Right kidney (tissue), 1 donor: ENCODE data around the gene GMDS.

ENCODE experiments used
- DNase-seq: peaks from one replicate; pipeline ENCODE4 v3.0.0-alpha.2; 2016

Gene GMDS

DNA sequence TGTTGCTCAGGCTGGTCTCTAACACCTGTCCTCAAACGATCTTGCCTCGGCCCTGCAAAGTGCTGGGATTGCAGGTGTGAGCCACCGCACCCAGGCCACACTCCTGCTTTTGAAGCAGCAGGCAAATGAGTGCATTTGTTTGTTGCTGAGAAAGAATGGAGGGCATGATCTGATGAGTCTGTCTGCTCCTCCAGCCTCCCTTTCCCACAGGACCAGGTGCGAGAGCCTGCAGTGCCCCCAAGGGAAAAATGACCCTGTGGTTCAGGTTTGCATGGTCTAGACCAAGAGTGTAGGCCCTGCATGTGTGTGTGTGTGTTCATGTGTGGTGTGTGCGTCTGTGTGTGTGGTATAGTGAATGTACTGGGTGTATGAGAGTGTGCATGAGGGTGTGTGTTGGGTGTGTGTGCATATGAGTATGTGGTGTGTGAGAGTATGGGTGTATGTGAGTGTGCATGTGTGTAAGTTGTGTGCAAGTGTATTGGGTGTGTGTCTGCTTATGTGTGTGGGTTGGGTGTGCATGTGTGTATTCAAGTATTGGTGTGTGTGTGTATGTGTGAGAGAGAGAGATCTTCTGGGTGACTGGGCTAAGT is 658.4 kb downstream of the GMDS start:
- no peak for DNase-seq

DNA sequence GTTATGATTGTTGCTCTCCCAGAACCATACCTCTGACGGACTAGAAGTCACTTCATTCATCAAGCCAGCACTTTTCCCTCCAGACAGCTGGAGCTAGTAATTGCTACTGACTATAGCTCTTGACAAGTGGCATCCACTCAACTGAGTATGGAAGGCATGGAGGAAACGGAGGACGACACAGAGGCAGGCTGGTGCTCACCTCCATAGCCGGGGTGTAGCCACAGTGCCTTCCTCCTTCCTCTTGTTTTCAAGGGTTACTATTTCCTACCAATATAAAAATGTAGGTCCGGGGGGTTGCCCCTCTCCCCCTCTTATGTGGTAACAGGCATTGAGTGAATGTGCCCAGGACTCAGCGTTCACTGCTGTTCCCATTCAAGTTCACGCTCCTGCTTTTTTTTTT is 659.1 kb downstream of the GMDS start:
- no peak for DNase-seq

DNA sequence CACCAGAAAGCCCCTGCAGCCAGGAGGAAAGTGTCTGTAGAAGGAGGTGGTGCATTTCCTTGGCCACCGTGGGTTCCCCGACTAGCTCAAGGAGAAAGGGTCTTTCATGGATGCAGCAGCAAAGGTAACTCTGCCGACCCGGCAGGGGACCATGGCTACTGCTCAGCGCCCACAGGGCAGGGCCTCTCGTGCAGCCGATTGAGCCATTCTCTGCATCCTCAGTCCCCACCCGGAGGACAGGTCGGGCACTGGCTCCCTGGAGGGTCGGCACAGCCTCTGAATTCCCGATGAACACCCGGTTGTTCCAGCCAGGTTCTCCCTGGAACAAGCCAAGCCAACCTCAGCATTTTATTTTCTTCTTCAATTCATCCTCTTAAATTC is 659.7 kb downstream of the GMDS start:
- DNase-seq, result no peak

DNA sequence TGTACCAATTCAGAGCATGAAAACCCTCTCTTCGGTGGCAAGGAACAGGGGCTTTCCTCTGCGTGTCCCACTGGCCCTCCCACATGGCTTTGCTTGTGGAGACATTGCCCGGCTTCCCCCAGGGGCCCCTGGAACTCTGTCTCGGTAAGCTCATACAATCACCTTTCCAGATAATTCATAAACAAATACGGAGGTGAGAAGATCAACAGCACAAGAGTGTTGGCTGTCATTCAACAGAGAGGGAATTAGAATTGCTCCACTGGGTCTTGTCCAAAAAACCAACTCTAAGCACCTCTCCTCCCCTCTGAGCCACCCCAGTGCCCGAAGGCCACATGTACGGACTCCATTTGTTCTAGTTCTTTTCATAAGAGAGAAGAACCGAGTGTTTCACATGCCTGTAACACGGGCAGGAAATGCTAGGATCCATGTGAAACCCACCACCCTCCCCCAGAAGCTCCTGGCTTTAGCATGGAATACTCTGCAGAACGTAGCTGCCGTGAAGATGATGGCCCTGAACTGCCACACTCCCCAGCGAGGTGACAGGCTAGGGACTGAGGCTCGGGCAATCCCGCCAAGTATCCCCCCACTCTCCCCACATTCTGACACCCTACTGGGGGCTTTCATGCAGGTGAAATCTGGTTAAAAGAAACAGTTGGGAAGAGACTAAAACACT is 660.3 kb downstream of the GMDS start:
- no peak for DNase-seq

DNA sequence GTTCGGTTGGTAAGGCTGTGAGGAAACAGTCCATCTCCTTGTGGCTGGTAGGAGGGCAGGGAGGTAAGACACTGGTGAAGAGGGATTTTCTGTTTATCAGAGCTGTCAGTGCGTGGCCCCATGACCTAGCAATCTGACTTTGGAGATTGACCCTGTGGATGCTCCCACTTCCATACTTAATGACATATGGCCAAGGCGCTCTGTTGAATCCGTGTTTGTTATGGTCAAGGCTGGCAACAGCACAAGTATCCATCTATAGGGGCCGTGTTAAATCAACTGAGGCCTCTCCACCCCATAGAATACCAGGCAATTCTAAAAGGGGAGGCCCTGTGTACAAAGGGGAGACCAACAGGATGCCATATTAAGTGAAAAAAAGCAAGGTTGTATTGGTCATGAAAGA is 661.3 kb downstream of the GMDS start:
- no peak for DNase-seq

DNA sequence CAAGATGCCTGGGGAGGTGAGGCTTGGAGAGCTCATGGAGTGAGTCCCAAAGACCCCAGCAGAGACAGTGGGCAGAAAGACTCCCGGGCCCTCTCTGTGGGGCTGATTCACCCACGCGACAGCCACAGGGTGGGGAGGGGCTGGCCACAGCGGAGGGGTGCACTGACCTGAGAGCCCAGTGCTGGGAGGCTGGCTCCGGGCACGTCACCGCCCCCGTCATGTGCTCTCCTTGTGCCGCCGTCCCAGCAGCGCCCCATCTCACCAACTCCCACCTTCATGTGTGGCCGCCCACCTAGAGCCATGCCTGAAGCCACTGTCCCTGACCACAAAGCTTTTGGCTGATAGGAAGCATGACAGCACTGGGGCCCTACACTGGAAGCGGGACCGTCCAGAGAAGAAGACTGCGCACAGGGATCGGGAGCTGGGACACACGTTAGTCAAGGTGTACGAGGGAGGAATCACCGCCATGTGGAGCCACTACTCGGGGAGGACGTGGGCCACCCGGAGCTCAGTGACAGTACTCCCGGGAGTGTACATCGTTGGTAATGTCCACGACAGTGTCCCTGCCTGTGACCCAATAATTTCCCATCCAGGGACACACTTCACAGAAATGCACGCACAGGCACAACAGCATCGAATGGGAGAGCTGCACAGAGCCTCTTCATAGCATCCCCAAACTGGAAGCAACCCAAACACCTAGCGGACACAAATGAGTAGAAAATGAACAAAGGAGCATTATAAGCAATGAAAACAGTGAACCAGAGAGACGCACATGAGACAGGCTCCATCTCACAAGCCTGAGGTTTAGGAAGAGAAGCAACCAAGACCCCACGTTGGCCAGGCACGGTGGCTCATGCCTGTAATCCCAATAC is 664.0 kb downstream of the GMDS start:
- no peak for DNase-seq

DNA sequence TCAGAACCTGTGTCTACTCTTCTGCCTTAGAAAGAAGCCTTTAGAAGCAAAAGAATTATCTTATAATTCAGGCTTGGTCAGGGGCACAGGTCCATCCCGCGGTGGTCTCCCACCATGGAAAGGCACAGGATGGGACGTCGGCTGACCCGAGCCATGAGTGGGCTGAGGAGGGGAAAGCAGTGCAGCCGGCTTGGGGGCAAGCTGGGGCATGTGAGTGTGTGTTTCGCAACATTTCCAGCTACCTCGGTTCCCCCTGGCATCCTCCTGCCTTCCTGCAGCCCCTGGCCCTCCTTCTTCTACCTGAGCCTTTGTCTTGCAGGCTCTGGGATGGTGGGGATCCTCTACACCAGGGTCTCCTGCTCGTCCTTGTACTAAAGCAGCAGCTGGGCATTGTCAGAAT is 664.8 kb downstream of the GMDS start:
- no peak for DNase-seq

DNA sequence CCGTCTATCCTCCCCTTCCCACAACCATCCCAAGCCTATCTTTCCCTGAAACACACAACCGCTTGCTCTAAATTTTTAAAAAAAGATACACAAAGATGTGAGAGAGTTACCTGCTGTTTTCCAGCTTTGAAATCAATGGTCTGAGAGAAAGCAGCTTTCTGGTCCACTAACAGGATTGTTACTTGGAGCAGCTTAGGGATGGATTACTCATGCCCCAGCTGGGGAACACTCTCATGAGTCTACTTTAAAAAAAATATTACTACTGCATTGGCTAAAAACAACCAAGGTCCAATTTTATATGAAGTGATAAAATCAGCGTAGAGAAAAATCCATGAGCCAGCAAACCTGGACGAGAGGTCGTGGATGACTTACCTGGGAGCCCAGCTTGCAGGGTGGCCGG is 665.3 kb downstream of the GMDS start:
- DNase-seq, result no peak

DNA sequence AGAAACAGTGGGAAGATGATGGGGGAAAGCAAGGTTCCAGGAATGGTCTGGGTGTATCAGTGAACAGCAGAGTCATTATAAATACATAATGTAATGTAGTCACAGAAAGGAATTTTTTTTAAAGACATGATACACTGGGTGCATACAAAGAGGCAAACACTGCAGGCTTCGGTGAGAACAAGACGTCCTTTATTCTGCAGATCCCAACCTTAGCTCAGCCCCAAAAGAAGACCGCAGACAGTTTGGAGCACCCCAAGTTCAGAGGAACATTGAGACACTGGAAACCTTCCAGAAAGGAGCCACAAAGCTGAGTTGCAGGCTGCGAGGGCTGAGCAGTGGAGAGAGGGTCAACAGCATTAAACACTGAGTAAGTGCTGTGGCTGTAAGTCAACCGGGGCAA is 666.3 kb downstream of the GMDS start:
- DNase-seq, result no peak

DNA sequence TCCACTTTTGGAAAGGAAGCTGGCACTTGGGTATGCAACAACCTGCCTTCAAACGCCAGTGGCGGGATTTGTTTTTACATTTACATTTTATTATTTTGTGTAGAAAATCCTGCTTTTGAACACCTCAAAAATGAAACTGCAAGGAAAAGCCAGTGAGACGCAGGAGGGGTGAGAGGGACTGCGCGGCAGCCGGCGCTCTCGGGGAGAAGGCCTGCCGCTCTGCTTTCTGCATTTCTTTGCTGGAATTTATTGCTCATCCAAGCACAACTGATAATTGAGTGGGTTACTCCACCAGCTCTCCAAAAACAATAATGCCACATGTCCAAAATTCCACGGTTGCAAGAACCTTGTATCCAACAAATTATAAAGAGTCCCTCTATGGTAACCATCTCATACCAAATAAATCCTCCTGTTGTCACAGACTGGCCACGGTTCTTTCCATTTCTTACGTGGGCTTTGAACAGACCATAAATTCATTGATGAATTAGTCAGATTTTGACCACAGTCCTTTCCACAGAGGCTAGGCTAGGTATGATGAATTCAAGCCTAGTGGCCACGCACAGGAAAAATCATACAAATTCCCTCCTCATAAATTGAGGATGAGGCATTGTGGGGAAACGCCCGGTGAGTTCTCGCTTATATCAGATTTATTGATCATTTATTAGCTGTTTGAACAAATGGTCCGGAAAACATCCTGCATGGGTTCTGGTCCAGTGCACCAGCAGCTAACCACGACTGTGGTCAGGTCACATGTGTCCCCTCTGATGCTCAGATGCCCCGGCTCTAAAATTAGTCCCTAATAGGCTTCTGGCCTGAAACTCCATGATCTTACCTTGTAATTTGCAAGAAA is 667.3 kb downstream of the GMDS start:
- no peak for DNase-seq

DNA sequence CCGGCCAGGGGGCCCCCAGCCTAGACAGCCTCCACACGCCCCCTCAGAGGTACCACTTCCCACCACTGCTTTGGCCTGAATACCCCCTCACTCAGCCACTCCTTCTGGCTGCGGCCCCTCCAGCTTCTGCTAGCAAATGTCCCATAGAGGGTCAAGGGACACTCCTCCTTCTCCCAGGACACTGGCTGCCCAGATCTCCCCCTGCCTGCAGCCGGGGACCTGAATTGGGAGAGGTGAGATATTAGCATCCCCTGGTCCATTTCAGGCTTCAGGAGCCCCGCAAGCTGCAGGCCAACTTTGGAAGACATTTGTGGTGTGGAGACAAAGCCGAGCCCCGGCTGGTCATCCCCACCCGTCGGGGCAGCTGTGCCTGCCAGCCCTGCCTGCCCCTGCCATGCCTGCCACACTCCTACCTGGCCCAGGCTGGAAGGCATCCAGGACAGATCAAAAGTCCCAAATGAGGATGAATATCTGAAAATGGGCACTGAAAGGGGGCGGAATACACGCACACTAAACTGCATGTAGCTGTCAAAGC is 668.2 kb downstream of the GMDS start:
- DNase-seq, result no peak

DNA sequence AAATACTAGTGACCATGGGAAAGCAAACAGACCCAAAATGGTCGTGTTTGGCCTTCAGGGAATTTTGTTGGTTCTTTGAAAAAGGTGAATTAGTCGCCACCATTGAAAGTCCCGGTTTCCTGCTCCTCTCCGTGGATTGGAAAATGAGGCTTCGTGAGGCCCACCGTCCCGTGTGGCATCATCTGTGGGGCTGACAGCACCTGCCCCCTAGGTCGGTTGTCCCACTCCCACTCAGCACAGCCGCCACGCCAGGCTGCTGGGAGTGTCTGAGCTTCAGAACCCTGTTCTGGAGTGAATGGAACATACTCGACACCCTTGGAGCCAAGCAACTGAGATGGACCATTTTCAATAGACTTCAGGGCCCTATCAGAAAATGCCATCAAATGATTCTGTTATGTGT is 668.7 kb downstream of the GMDS start:
- no peak for DNase-seq

DNA sequence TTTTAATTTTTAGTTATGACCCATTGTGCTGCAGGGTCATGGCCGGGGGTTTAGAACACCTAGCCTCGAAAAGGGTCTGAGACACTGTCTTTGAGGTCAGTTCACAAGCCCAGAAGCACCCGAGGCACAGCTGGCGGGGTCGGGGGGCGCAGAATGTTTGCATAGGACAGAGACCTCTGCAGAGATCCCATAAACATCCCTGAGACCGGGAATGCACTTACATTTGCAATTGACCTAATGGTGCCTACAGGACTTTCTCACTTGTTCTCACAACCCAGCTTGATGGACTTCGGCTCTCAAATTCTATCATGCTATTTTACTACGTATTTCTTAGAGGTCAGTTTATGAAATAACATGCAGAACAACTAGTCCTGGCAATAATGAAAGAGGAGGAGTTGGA is 669.2 kb downstream of the GMDS start:
- DNase-seq, result no peak

DNA sequence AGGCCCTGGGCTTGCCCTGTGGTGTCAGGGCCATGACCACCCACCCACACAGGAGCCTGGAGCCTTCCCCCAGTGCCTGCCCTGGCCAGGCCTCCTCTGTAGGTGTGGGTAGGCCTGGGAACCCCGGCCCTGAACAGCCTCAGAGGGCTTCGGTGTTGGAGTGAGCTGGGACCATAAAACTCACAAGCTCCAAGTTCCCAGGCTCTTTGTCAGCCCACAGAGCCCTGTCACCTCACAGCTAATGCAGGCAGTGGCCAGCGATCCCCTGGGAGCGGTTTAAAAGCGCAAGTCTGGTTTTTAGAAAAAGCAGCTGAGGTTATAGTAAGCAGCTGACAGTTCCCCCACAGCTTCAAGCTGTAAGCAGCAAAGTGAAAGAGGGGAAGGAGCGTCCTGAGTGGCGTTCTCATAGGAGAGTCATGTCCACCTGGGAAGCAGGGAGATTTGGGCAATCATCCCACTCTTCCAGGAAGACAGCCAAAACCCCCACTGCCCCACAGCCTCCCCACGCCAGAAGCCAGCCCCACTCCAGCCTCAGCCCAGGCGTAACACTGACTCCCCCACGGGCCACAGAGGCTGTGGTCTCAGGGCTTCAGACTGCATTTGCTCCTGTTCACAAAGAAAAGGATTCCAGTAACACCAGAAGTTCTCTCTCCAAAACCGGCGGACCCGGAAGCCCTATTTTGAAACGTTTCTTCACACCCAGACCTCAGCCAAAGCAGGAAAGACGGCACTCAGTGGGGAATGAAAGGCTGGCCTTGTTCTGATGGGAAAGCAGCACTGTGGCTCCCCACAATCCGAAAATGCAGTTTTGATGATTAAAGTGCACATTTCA is 670.0 kb downstream of the GMDS start:
- DNase-seq, result peak; percentile 54

DNA sequence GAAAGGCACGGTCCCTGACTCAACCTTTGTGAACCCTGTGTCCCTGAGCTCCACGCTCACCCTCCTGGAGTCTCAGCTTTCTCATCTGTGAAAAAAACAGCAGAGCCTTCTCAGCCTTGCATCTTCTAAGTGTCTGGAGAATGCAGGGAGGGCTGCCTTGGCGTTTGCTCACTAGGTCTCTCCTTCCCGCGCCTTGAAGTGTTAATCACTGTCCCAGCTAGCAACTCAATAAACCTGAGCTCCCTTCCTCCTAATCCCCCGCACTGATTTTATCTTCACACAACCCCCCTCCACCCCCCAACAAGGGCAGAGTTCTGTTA is 670.6 kb downstream of the GMDS start:
- DNase-seq, result no peak

DNA sequence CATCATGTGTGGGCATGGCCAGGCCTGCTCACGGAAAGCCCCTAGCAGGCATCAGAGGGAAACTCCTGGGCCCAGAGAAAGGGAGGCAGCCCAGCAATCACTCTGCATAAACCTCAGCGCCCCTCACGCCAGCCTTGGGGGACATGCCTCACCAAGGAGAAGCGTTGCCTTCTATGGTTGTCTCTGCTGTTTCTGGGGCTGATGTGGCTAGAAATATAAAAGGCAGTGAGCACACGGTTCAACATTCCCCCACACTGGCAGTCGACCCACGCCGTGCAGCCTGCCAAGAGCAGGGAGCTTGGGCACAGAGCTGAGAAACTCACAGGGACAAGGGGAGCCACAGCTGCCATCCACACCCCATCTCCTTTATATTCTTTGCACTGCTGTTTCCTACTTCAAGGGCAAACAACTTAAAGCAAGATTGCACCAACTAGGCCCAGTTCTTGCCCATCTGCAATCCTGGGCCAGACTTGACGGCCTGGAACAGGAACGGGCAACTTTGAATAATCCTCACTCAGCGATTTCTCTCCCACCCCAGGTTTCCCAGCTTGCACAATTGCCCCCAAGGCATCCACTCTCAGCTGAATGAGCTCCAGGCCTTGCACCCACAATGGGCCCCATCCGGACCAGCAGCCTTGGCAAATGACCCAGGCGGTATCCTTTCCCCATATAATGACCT is 671.2 kb downstream of the GMDS start:
- no peak for DNase-seq
